CD4-positive, alpha-beta T cell treated with Interleukin-4 for 4 hours (primary cell): Measurements from ENCODE around the gene USP12.

Experiments
- DNase-seq: peaks from one replicate; pipeline ENCODE4 v3.0.0-alpha.2; 2020

Gene USP12

GRCh38 chr13:27065582-27065981, 106.0 kb downstream of the USP12 start:
- DNase-seq = no peak

GRCh38 chr13:27064252-27064995, 107.2 kb downstream of the USP12 start:
- DNase-seq = no peak

GRCh38 chr13:27057817-27058216, 113.8 kb downstream of the USP12 start:
- DNase-seq = no peak

GRCh38 chr13:27055526-27055925, 116.1 kb downstream of the USP12 start:
- DNase-seq = no peak

GRCh38 chr13:27054760-27055159, 116.9 kb downstream of the USP12 start:
- DNase-seq = no peak

GRCh38 chr13:27053902-27054595, 117.6 kb downstream of the USP12 start:
- no peak for DNase-seq

GRCh38 chr13:27053210-27053884, 118.3 kb downstream of the USP12 start:
- no peak for DNase-seq

GRCh38 chr13:27052551-27053208, 118.9 kb downstream of the USP12 start:
- no peak for DNase-seq

- DNase-seq = no peak
Measured at GRCh38 chr13:27047081-27047480, 124.5 kb downstream of the USP12 start.

GRCh38 chr13:27044837-27045570, 126.6 kb downstream of the USP12 start:
- peak; percentile 4 for DNase-seq

- no peak for DNase-seq
Measured at GRCh38 chr13:27043013-27043412, 128.6 kb downstream of the USP12 start.

- no peak for DNase-seq
Measured at GRCh38 chr13:27041341-27041740, 130.3 kb downstream of the USP12 start.

- DNase-seq = no peak
Measured at GRCh38 chr13:27040826-27041108, 130.8 kb downstream of the USP12 start.

GRCh38 chr13:27039171-27039701, 132.4 kb downstream of the USP12 start:
- DNase-seq = no peak

GRCh38 chr13:27038323-27038722, 133.3 kb downstream of the USP12 start:
- DNase-seq = no peak

GRCh38 chr13:27037571-27037970, 134.0 kb downstream of the USP12 start:
- no peak for DNase-seq

- no peak for DNase-seq
Measured at GRCh38 chr13:27037171-27037570, 134.4 kb downstream of the USP12 start.

GRCh38 chr13:27036236-27036981, 135.2 kb downstream of the USP12 start:
- no peak for DNase-seq

GRCh38 chr13:27035892-27036235, 135.7 kb downstream of the USP12 start:
- no peak for DNase-seq

- no peak for DNase-seq
Measured at GRCh38 chr13:27034678-27035111, 136.9 kb downstream of the USP12 start.

- no peak for DNase-seq
Measured at GRCh38 chr13:27028683-27029480, 142.7 kb downstream of the USP12 start.
